SK-N-MC (cell line): ENCODE results near the gene GRK4.

Experiments used
- DNase-seq: peaks from one replicate; pipeline ENCODE4 v3.0.0-alpha.2; 2011; ENCODE audit warnings: low read depth, low spot score
- H3K27ac ChIP-seq: fragments of 200-600 bp; sonication (generic); 2 replicates; pipeline ENCODE4 v1.5.1; 2016; ENCODE audit warnings: mixed run types
- H3K36me3 ChIP-seq: fragments of 200-600 bp; sonication (generic); 2 replicates; pipeline ENCODE4 v1.6.1; 2017; ENCODE audit warnings: antibody characterized with exemption, low read length, mixed read lengths; ENCODE audit not compliant: insufficient read depth
- H3K4me3 ChIP-seq: fragments of 200-600 bp; sonication (generic); 2 replicates; pipeline ENCODE4 v1.5.1; 2016
- H3K9ac ChIP-seq: fragments of 200-600 bp; sonication (generic); 2 replicates; pipeline ENCODE4 v1.8.0; 2017; ENCODE audit warnings: mixed run types, mixed read lengths; ENCODE audit not compliant: insufficient read length
- H3K9me3 ChIP-seq: fragments of 200-600 bp; sonication (generic); 2 replicates; pipeline ENCODE4 v1.6.1; 2017; ENCODE audit warnings: low read depth, mild to moderate bottlenecking, antibody characterized with exemption, low read length, moderate library complexity, mixed read lengths
- EZH2 ChIP-seq: fragments of 200-600 bp; sonication (generic); IDR thresholded peaks from one replicate; pipeline ENCODE4 v1.6.1; 2017; ENCODE audit warnings: antibody characterized with exemption
- FOXP2 ChIP-seq: optimal IDR thresholded peaks from 2 replicates; pipeline ENCODE3; 2011; ENCODE audit warnings: mild to moderate bottlenecking, moderate library complexity; ENCODE audit not compliant: insufficient read depth; ENCODE audit errors: extremely low read length, control extremely low read depth
- POLR2AphosphoS5 ChIP-seq: IDR thresholded peaks from 2 replicates; pipeline ENCODE4 v1.6.1; 2012; ENCODE audit warnings: mild to moderate bottlenecking, low read depth, low read length, borderline replicate concordance

Gene GRK4

DNA sequence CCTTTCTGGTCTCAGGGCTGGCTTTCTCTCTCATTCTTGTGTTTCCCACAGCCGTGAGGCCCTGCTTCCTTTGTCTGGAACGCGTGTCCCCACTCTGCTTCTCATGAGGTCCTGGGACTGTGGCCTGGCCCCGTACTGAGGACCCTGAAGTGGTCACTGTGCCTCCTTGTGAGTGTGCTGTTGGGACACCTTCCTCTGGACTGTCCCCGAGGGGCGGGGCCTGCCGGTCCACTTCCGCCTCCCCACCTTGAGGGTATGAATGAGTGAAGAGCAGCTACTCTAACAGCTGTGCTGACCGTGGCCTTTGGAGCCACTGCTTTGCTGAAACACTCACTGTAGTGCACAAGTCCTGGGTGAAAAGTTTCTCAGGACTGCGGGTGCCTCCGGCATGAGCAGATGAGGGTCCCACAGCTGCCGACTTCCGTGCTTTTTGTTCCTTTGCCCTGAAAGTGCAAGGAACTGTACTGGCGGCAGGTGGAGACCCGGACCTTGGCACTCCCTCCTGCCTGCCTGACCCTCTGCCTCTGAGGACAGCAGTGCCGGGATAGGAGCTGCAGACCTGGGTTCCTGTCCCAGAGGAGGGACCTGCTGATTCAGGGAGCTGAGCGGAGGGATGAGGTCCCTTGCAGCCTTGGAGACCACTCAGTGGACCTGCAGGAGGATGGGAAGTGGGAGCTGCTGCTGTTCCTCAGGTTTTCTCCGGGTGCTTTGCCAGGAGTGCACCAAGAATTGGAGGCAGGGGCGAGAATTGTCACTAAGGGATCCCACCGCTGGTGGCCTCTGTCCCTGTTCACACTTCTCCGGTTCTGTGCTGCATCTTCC lies 73.0 kb downstream of the GRK4 start:
- TF ChIP-seq EZH2, result no peak
- TF ChIP-seq POLR2AphosphoS5, result no peak
- TF ChIP-seq FOXP2, result no peak
- no peaks in the 10 kb centered on the region for H3K9me3 ChIP-seq
- H3K4me3 ChIP-seq, result no peak overlapping the region
- no peak for DNase-seq
- no peak overlapping the region for H3K27ac ChIP-seq
- H3K9ac ChIP-seq, result no peak overlapping the region
- H3K36me3 ChIP-seq, result no peaks in the 10 kb centered on the region

DNA sequence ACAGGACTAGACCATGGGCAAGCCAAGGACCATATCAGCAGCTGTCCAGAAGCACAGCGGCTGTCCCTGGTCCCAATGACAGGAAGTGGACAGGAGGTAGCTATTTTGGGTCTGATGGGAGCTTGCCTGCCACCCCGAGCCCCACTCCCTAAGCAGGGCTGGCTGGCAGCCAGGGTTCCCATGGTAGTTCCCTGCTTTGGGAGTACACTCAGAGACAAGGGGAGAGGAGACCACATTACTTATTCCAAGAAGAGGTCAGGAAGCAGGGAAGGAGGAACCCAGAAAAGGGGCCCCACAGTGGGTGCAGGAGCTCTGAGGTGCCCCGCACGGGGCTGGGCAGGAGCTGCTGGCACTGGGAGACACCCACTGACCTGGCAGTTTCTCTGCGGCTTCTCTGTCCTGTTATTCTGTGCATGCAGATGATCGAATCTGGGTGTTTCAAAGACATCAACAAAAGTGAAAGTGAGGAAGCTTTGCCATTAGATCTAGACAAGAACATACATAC lies 74.6 kb downstream of the GRK4 start:
- Histone ChIP-seq H3K9ac (peak overlapping the region; percentile 16), H3K4me3 (no peak overlapping the region), H3K36me3 (no peaks in the 10 kb centered on the region), H3K27ac (no peak overlapping the region), H3K9me3 (no peaks in the 10 kb centered on the region)
- no peak for TF ChIP-seq POLR2AphosphoS5
- TF ChIP-seq FOXP2, result no peak
- no peak for TF ChIP-seq EZH2
- DNase-seq, result no peak

DNA sequence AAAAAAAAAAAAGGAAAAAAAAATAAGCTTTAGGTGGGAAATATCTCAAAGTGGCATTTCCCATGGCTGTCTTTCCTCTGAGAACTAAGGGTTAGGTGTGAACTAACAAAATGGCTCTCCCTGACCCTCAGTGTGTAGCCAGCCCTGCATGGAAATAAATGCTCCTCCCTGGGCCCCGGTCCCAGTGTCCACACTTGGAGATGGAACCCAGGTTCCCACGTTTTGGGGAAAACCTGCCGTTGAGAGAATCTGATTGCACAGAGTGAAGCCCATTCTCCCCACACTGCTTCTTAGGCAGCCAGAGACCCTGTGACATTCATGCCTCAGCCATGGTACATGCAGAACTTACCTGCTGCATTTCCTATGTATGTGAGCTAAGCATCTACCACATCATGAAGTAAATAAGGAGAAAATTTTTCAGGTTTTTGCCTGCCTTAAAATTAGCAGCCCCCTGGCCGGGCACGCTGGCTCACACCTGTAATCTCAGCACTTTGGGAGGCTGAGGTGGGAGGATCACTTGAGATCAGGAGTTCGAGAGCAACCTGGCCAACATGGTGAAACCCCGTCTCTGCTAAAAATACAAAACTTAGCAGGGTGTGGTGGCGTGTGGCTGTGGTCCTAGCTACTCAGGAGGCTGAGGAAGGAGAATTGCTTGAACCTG lies 76.5 kb downstream of the GRK4 start:
- no peak overlapping the region for H3K9ac ChIP-seq
- H3K9me3 ChIP-seq, result no peaks in the 10 kb centered on the region
- no peak for DNase-seq
- TF ChIP-seq EZH2 (no peak), FOXP2 (no peak), POLR2AphosphoS5 (no peak)
- no peak overlapping the region for H3K4me3 ChIP-seq
- H3K27ac ChIP-seq, result no peak overlapping the region
- no peaks in the 10 kb centered on the region for H3K36me3 ChIP-seq

DNA sequence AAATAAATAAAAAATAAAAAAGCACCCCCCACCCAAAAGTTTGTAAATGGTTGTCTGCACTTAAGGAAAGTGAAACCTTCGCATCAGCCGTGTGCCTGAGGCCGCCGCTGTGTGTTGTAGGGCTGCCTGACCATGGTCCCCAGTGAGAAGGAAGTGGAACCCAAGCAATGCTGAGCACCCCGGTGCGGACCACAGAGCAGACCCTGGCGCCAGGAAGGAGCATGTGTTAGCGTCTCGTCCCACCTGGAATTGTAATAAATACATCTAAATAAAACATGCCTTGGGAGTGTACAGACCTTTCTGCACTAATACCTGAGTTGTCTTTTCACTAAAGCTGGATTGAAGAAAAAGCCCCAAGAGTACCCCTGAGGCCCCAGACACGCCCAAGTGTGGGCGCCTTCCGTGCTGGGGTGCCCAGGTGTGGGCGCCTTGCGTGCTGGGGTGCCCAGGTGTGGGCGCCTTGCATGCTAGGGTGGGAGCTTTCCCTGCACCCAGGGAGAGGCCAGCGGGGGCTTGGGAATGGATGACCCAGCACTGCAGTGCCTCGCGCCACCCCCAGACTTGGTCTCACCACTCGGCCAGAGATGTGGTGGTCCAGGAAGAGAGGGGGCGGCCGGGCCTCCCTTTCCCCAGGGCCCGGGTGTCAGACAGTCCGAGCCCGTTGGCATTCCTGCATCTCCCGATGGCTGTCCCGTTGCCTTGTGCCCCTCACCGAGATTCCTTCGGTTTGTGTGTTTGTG lies 77.3 kb downstream of the GRK4 start:
- Histone ChIP-seq H3K9ac (no peak overlapping the region), H3K36me3 (no peaks in the 10 kb centered on the region), H3K27ac (no peak overlapping the region), H3K9me3 (no peaks in the 10 kb centered on the region), H3K4me3 (no peak overlapping the region)
- no peak for DNase-seq
- TF ChIP-seq FOXP2 (no peak), EZH2 (no peak)

DNA sequence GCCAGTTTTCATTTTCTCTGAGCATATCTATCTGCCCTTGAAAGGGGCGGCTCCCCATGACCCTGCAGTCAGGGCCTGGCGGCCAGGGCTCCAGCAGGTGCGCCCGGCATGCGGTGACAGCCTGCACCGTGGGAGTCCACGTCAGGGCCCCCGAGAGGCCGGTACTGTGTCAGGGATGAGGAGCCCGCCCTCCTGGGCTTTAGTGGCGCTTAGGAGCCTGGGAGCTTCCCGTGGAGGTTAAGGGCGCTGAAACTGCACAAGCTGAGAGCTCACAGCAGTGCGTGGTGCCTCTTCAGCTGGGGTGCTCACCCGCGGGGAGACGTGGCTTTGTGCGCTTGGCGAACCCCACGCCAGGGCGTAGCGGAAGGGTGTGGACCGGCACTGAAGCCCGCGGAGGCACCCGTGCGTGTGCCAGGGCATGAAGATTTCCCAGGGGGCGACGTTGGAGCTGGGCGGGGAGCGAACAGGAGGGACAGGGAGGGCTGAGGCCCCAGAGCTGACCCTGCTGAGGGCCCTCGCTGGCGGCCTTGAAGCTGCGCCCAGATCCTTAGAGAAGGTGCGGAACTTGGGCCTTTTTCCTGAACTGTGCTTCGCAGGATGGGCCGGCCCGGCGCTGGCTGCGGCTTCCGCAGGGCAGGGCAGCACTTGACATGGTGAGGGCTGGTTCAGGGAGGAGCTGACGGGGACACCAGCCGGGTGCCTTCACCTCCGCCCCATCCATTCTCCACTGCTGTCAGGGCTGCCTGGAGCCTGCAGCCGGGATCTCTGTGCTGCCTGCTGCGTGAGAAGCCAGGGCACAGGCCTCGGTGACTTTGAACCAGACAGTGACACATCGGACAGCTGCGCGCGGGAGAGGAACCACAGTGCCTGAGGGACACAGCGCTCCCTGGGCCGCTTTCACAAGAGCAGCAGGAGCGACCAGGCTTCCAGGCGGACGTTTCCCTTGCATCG lies 78.1 kb downstream of the GRK4 start:
- Histone ChIP-seq H3K4me3 (no peak overlapping the region), H3K9ac (no peak overlapping the region), H3K36me3 (no peaks in the 10 kb centered on the region), H3K27ac (no peak overlapping the region), H3K9me3 (no peaks in the 10 kb centered on the region)
- no peak for DNase-seq
- TF ChIP-seq EZH2 (no peak), POLR2AphosphoS5 (no peak), FOXP2 (no peak)

DNA sequence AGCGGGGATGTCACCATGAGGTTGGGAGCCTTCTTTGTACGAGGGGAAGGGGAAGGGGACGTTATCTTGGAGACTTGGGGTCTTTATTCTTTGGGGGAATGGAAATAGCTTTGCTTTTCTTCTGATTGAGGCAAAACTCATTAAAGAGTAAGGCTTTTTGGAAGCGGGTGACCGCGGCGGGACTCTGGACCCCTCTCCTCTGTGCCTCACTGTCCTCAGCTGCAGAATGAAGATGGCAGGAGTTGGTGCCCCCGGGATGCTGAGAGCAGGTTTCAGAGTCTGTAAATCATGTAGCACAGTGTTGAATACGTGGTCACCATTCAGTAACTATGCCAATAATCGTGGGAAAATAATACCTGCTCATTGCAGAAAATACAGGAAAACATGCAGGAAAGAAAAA lies 78.9 kb downstream of the GRK4 start:
- Histone ChIP-seq H3K36me3 (no peaks in the 10 kb centered on the region), H3K27ac (no peak overlapping the region), H3K9me3 (no peaks in the 10 kb centered on the region), H3K9ac (no peak overlapping the region), H3K4me3 (no peak overlapping the region)
- DNase-seq, result no peak
- TF ChIP-seq EZH2 (no peak), POLR2AphosphoS5 (no peak), FOXP2 (no peak)

DNA sequence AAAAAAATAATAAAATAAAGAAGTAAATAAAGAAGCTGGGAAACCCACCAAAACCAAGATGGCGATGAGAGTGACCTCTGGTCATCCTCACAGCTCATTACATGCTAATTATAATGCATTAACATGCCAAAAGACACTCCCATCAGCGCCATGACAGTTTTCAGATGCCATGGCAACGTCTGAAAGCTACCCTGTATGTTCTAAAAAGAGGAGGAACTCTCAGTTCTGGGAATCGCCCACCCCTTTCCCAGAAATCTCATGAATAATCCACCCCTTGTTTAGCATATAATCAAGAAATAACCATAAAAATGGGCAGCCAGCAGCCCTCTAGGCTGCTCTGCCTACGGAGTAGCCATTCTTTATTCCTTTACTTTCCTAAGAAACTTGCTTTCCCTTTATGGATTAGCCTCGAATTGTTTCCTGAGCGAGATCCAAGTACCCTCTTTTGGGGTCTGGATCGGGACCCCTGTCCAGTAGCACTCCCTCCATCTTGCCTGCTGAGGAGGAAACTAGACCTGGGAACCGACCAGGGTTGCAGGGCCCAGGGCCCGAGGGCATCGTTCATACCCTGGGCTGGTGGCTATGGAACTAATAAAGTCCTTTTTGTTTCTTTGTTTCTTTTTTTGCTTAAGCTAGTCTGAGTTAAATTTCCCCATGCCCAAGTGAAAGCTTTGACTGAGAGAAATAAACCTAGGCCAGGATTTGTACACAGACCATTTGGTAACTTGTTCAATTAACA lies 80.1 kb downstream of the GRK4 start:
- H3K9ac ChIP-seq, result no peak overlapping the region
- no peaks in the 10 kb centered on the region for H3K9me3 ChIP-seq
- H3K27ac ChIP-seq, result no peak overlapping the region
- no peak for DNase-seq
- no peak overlapping the region for H3K4me3 ChIP-seq
- TF ChIP-seq FOXP2 (no peak), POLR2AphosphoS5 (no peak), EZH2 (no peak)
- no peaks in the 10 kb centered on the region for H3K36me3 ChIP-seq
